ENCODE measurements around the gene AMBP.

- no peak for TF ChIP-seq CTCF (IDR thresholded peaks at IDR 0.05; ENCODE audit: low read depth, low read length, missing input control)
- no peak for TF ChIP-seq TAF1 (conservative IDR thresholded peaks at IDR 0.05)
- no peak for TF ChIP-seq RAD21 (IDR thresholded peaks at IDR 0.05)
- TF ChIP-seq JUND (IDR thresholded peaks at IDR 0.05) = no peak
Measured at GRCh38 chr9:114058688-114059046, 19.4 kb downstream of the AMBP start.
